Duodenal mucosa (tissue), 2 donors: ENCODE results near the gene PRICKLE4.

Experiments
- H3K27ac ChIP-seq: one replicate; pipeline ENCODE4 v1.7.0; 2013; ENCODE audit warnings: low read depth, low read length
- H3K27me3 ChIP-seq, 2 donors: one replicate each; pipeline ENCODE4 v1.7.0; 2013; ENCODE audit warnings: low read length in 2 of 2, control low read depth in 1 of 2; ENCODE audit not compliant: insufficient read depth in 2 of 2, control insufficient read depth in 1 of 2
- H3K36me3 ChIP-seq, 2 donors: one replicate each; pipeline ENCODE4 v1.7.0; 2013; ENCODE audit warnings: low read length in 2 of 2, control low read depth in 1 of 2; ENCODE audit not compliant: insufficient read depth in 2 of 2, control insufficient read depth in 1 of 2
- H3K4me1 ChIP-seq, 2 donors: one replicate each; pipeline ENCODE4 v1.7.0; 2013; ENCODE audit warnings: low read length in 2 of 2, control low read depth in 1 of 2; ENCODE audit not compliant: insufficient read depth in 2 of 2, control insufficient read depth in 1 of 2
- H3K4me3 ChIP-seq, 2 donors: one replicate each; pipeline ENCODE4 v1.7.0; 2013; ENCODE audit warnings: low read length in 2 of 2, low read depth in 1 of 2
- H3K9ac ChIP-seq, 2 donors: one replicate each; pipeline ENCODE4 v1.7.0; 2013; ENCODE audit warnings: low read length in 2 of 2, low read depth in 1 of 2
- H3K9me3 ChIP-seq, 2 donors: one replicate each; pipeline ENCODE4 v1.7.0; 2013; ENCODE audit warnings: low read length in 2 of 2, control low read depth in 1 of 2; ENCODE audit not compliant: control insufficient read depth in 1 of 2

The PRICKLE4 gene

DNA sequence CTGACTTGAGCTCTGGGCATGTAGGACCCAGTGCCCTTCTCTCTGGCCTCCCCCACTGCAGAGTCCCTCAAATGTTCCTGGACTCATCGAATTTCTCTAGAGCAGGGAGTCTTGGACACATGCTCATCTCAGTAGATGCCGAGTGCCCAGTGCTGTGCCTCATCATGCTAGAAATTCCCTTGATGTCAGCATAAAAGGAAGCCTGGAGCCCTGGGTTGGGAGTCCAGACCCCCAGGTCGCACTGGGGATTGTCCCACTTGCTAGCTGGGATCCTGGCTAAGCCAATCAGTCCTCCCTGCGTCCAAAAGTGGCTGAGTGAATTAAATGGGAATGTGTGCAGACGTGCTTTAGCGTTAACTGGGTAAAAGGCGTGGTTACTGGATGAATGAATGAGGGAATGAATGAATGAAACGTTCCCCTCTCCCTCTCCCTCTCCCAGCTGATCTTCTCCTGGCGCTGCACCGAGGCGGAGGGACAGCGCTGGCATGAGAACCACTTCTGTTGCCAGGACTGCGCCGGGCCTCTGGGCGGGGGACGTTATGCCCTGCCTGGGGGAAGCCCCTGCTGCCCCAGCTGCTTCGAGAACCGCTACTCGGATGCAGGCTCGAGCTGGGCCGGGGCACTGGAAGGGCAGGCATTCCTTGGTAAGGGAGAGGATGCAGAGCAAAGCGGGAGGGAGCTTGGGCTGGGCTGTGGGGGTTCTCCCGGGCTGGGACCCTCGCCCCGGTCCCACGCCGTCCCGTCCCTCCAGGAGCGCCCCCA, 5.3 kb downstream of the PRICKLE4 start:
- H3K27me3 ChIP-seq, result no peaks in the 10 kb centered on the region
- H3K9me3 ChIP-seq, result no peaks in the 10 kb centered on the region
- peak overlapping the region; percentile 33 to 57 for H3K9ac ChIP-seq
- H3K27ac ChIP-seq, result no peak overlapping the region
- peaks cover 37 to 46% of the 10 kb centered on the region in 2 donors for H3K4me1 ChIP-seq
- H3K36me3 ChIP-seq, result peaks cover 13 to 20% of the 10 kb centered on the region in 2 donors
- H3K4me3 ChIP-seq, result peak overlapping the region; percentile 89 to 100

- Histone ChIP-seq H3K4me1 (peaks cover 31 to 38% of the 10 kb centered on the region in 2 donors), H3K4me3 (peak overlapping the region; percentile 89 to 100), H3K36me3 (peaks cover 13 to 26% of the 10 kb centered on the region in 2 donors), H3K27ac (peak overlapping the region; percentile 94), H3K9me3 (no peaks in the 10 kb centered on the region), H3K27me3 (no peaks in the 10 kb centered on the region), H3K9ac (peak overlapping the region; percentile 88 to 91)
Measured at GRCh38 chr6:41786451-41787218, 6.1 kb downstream of the PRICKLE4 start.

- peak within 1 kb of the TSS; percentile 89 to 100 for H3K4me3 ChIP-seq
- peak within 1 kb of the TSS; percentile 94 for H3K27ac ChIP-seq
- peaks cover 31 to 38% of the 10 kb centered on the region in 2 donors for H3K4me1 ChIP-seq
- H3K9ac ChIP-seq, result peak within 1 kb of the TSS; percentile 88 to 91
- H3K27me3 ChIP-seq, result no peaks in the 10 kb centered on the region
- no peaks in the 10 kb centered on the region for H3K9me3 ChIP-seq
- H3K36me3 ChIP-seq, result peaks cover 13 to 34% of the 10 kb centered on the region in 2 donors
Measured at GRCh38 chr6:41787219-41787917, 6.8 kb downstream of the PRICKLE4 start, which contains the start of gene TOMM6. Gene TOMM6, plus strand, starts transcription at chr6:41787694. Its CDS starts 4 bp downstream, at chr6:41787698.

GRCh38 chr6:41789390-41789724, 8.8 kb downstream of the PRICKLE4 start:
- no peak overlapping the region for H3K9ac ChIP-seq
- H3K9me3 ChIP-seq, result no peaks in the 10 kb centered on the region
- peaks cover 13 to 36% of the 10 kb centered on the region in 2 donors for H3K36me3 ChIP-seq
- H3K27me3 ChIP-seq, result no peaks in the 10 kb centered on the region
- H3K27ac ChIP-seq, result no peak overlapping the region
- no peak overlapping the region for H3K4me3 ChIP-seq
- peaks cover 25 to 26% of the 10 kb centered on the region in 2 donors for H3K4me1 ChIP-seq

GRCh38 chr6:41790045-41790444, 9.5 kb downstream of the PRICKLE4 start:
- Histone ChIP-seq H3K4me1 (peaks cover 18 to 19% of the 10 kb centered on the region in 2 donors), H3K27ac (no peak overlapping the region), H3K36me3 (peaks cover 13 to 42% of the 10 kb centered on the region in 2 donors), H3K9ac (no peak overlapping the region), H3K4me3 (no peak overlapping the region), H3K9me3 (no peaks in the 10 kb centered on the region), H3K27me3 (no peaks in the 10 kb centered on the region)

DNA sequence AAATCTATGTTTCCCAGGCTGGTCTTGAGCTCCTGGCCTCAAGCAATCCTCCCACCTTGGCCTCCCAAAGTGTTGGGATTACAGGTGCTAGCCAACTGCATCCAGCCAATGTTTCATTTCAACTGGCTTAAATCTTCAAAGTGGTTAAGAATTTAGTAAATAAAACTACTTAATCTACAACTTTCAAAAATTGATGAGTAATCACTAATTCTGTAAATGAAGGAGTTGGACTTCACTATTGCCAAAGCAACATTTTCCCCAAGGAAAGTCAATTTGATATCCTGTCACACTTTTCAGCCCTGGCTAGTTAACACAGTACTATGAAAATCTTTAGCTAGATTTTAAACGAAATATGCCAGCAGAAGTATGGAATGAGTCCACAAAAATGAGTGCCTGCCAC, 10.7 kb downstream of the PRICKLE4 start:
- Histone ChIP-seq H3K27ac (no peak overlapping the region), H3K9me3 (no peaks in the 10 kb centered on the region), H3K36me3 (peaks cover 13 to 50% of the 10 kb centered on the region in 2 donors)

GRCh38 chr6:41791984-41792383, 11.4 kb downstream of the PRICKLE4 start:
- Histone ChIP-seq H3K9ac (no peak overlapping the region), H3K36me3 (peaks cover 13 to 50% of the 10 kb centered on the region in 2 donors), H3K9me3 (no peaks in the 10 kb centered on the region), H3K4me3 (no peak overlapping the region), H3K27ac (no peak overlapping the region), H3K4me1 (peaks cover 6 to 7% of the 10 kb centered on the region in 2 donors), H3K27me3 (no peaks in the 10 kb centered on the region)

More for the DNA sequence above, 10.7 kb downstream of the PRICKLE4 start:
- H3K9ac ChIP-seq, result no peak overlapping the region
- H3K4me1 ChIP-seq, result peaks cover 6 to 7% of the 10 kb centered on the region in 2 donors
- no peak overlapping the region for H3K4me3 ChIP-seq
- no peaks in the 10 kb centered on the region for H3K27me3 ChIP-seq

GRCh38 chr6:41796474-41796873, 15.9 kb downstream of the PRICKLE4 start:
- Histone ChIP-seq H3K36me3 (peaks cover 0 to 26% of the 10 kb centered on the region in 2 donors), H3K4me3 (no peak overlapping the region), H3K9me3 (no peaks in the 10 kb centered on the region), H3K4me1 (no peaks in the 10 kb centered on the region), H3K9ac (no peak overlapping the region), H3K27ac (no peak overlapping the region), H3K27me3 (no peaks in the 10 kb centered on the region)

DNA sequence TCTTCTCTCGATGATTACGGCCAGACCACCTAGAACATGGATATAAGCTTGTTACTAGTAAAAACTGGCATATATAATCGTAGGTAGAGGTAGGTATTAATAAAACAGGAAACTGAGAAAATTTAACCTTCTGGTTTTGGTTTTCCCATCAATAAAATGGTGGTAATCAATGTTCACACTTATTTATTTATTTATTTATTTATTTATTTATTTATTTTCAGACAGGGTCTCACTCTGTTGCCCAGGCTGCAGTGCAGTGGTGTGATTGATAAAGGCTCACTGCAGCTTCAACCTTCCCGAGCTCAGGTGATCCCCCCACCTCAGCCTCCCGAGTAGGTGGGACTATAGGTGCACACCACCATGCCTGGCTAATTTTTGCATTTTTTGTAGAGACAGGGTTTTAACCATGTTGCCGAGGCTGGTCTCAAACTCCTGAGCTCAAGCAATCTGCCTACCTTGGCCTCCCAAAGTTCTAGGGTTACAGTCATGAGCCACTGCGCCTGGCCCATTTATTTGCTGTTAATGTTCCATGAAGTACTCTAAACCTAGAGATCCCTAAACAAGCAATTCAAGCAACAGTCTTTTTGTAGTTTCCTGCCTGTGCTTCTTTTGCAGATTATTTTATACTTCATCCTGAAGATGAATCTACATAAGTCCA, 18.4 kb downstream of the PRICKLE4 start:
- no peak overlapping the region for H3K27ac ChIP-seq
- H3K4me1 ChIP-seq, result no peaks in the 10 kb centered on the region
- peaks cover 0 to 14% of the 10 kb centered on the region in 2 donors for H3K36me3 ChIP-seq
- H3K27me3 ChIP-seq, result no peaks in the 10 kb centered on the region
- H3K9me3 ChIP-seq, result no peaks in the 10 kb centered on the region
- no peak overlapping the region for H3K4me3 ChIP-seq
- H3K9ac ChIP-seq, result no peak overlapping the region
